Astrocyte (in vitro differentiated cells and primary cell): ENCODE measurements around the gene ROBO2. TPM values are rescaled to one million over a fixed set of nuclear protein-coding genes. Genes with fewer than 3 reads are reported as not detected.

Experiments used
- DNase-seq: peaks from one replicate; pipeline ENCODE4 v3.0.0-alpha.2; 2010; ENCODE audit warnings: low read depth
- FAIRE-seq: peaks from 2 replicates; lab custom pipeline; 2011; peaks lifted over from hg19 to GRCh38; lab: Jason Lieb, UNC
- H2AFZ ChIP-seq: 2 replicates; pipeline ENCODE4 v1.6.0; 2012; ENCODE audit warnings: low read depth, low read length, inconsistent platforms
- H3K27ac ChIP-seq: 2 replicates; pipeline ENCODE4 v1.5.1; 2011; ENCODE audit warnings: low read depth, low read length, inconsistent platforms
- H3K27me3 ChIP-seq: 2 replicates; pipeline ENCODE4 v1.6.0; 2011; ENCODE audit warnings: low read length, inconsistent platforms; ENCODE audit not compliant: insufficient read depth
- H3K36me3 ChIP-seq: 2 replicates; pipeline ENCODE4 v1.5.1; 2011; ENCODE audit warnings: low read length, inconsistent platforms; ENCODE audit not compliant: insufficient read depth
- H3K4me1 ChIP-seq: 2 replicates; pipeline ENCODE4 v1.5.1; 2011; ENCODE audit warnings: low read length, inconsistent platforms; ENCODE audit not compliant: insufficient read depth
- H3K4me2 ChIP-seq: 2 replicates; pipeline ENCODE4 v1.6.0; 2012; ENCODE audit warnings: low read length, inconsistent platforms
- H3K4me3 ChIP-seq: 2 replicates; pipeline ENCODE4 v1.5.1; 2011; ENCODE audit warnings: low read depth, mild to moderate bottlenecking, low read length, inconsistent platforms; ENCODE audit not compliant: insufficient read depth
- H3K79me2 ChIP-seq: 2 replicates; pipeline ENCODE4 v1.6.0; 2012; ENCODE audit warnings: mild to moderate bottlenecking, low read length, inconsistent platforms; ENCODE audit not compliant: insufficient read depth
- H3K9ac ChIP-seq: 2 replicates; pipeline ENCODE4 v1.6.0; 2012; ENCODE audit warnings: mild to moderate bottlenecking, low read length, inconsistent platforms
- H3K9me3 ChIP-seq: 2 replicates; pipeline ENCODE4 v1.5.1; 2012; ENCODE audit warnings: low read depth, mild to moderate bottlenecking, low read length, inconsistent platforms; ENCODE audit not compliant: insufficient read depth
- H4K20me1 ChIP-seq: 2 replicates; pipeline ENCODE4 v1.6.0; 2012; ENCODE audit warnings: low read length, inconsistent platforms; ENCODE audit not compliant: insufficient read depth
- H3K27ac Mint-ChIP-seq: one replicate; pipeline ENCODE4 v1.8.0; 2021; ENCODE audit warnings: mild to moderate bottlenecking, mixed read lengths; ENCODE audit not compliant: unreplicated experiment
- H3K27me3 Mint-ChIP-seq: one replicate; pipeline ENCODE4 v1.8.0; 2021; ENCODE audit warnings: low read depth, mixed read lengths; ENCODE audit not compliant: unreplicated experiment
- H3K36me3 Mint-ChIP-seq: one replicate; pipeline ENCODE4 v1.8.0; 2021; ENCODE audit warnings: low read depth, mixed read lengths; ENCODE audit not compliant: unreplicated experiment
- H3K4me1 Mint-ChIP-seq: one replicate; pipeline ENCODE4 v1.8.0; 2021; ENCODE audit warnings: low read depth, mixed read lengths; ENCODE audit not compliant: unreplicated experiment
- H3K4me3 Mint-ChIP-seq: one replicate; pipeline ENCODE4 v1.8.0; 2021; ENCODE audit warnings: mild to moderate bottlenecking, moderate library complexity, mixed read lengths; ENCODE audit not compliant: unreplicated experiment
- H3K9me3 Mint-ChIP-seq: one replicate; pipeline ENCODE4 v1.8.0; 2021; ENCODE audit warnings: mild to moderate bottlenecking, mixed read lengths; ENCODE audit not compliant: unreplicated experiment
- EZH2 ChIP-seq: IDR thresholded peaks from 2 replicates; pipeline ENCODE4 v1.6.1; 2012; ENCODE audit warnings: mild to moderate bottlenecking, low read length, inconsistent platforms; ENCODE audit not compliant: insufficient read depth
- total RNA-seq: library from RNA; stranded (reverse); gene quantifications from 2 replicates; pipeline ENCODE4 v1.2.1, GENCODE V29; 2021
- TF ChIP-seq, protein P1 (sequence below): IDR thresholded peaks from 2 replicates; pipeline ENCODE4 v1.5.1; 2011; ENCODE audit warnings: low read depth, mild to moderate bottlenecking, inconsistent platforms, low read length, moderate library complexity; ENCODE audit not compliant: insufficient read depth

Gene ROBO2
- total RNA-seq, 1 donor from 2014 or later: 1.4 TPM

GRCh38 chr3:77281721-77282120 is 241.8 kb downstream of the ROBO2 start:
- Histone ChIP-seq H3K27me3 (no peaks in the 10 kb centered on the region), H3K79me2 (no peaks in the 10 kb centered on the region), H3K9ac (no peak overlapping the region), H4K20me1 (no peaks in the 10 kb centered on the region), H3K36me3 (no peaks in the 10 kb centered on the region), H3K4me3 (no peak overlapping the region), H3K4me1 (no peaks in the 10 kb centered on the region), H2AFZ (no peak overlapping the region), H3K9me3 (no peaks in the 10 kb centered on the region), H3K27ac (no peak overlapping the region), H3K4me2 (no peak overlapping the region)
- no peaks in the 10 kb centered on the region for H3K36me3 Mint-ChIP-seq
- H3K4me1 Mint-ChIP-seq: no peaks in the 10 kb centered on the region
- H3K9me3 Mint-ChIP-seq: no peaks in the 10 kb centered on the region
- DNase-seq (no peak), FAIRE-seq (no peak)
- TF ChIP-seq, protein P1, sequence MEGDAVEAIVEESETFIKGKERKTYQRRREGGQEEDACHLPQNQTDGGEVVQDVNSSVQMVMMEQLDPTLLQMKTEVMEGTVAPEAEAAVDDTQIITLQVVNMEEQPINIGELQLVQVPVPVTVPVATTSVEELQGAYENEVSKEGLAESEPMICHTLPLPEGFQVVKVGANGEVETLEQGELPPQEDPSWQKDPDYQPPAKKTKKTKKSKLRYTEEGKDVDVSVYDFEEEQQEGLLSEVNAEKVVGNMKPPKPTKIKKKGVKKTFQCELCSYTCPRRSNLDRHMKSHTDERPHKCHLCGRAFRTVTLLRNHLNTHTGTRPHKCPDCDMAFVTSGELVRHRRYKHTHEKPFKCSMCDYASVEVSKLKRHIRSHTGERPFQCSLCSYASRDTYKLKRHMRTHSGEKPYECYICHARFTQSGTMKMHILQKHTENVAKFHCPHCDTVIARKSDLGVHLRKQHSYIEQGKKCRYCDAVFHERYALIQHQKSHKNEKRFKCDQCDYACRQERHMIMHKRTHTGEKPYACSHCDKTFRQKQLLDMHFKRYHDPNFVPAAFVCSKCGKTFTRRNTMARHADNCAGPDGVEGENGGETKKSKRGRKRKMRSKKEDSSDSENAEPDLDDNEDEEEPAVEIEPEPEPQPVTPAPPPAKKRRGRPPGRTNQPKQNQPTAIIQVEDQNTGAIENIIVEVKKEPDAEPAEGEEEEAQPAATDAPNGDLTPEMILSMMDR: no peak
- TF ChIP-seq EZH2: no peak
- H3K27me3 Mint-ChIP-seq: no peaks in the 10 kb centered on the region
- no peak overlapping the region for H3K27ac Mint-ChIP-seq
- no peak overlapping the region for H3K4me3 Mint-ChIP-seq

GRCh38 chr3:77283108-77283507 is 243.2 kb downstream of the ROBO2 start:
- Mint-ChIP-seq H3K9me3 (no peaks in the 10 kb centered on the region), H3K27ac (no peak overlapping the region), H3K36me3 (no peaks in the 10 kb centered on the region), H3K4me1 (no peaks in the 10 kb centered on the region), H3K27me3 (no peaks in the 10 kb centered on the region), H3K4me3 (no peak overlapping the region)
- H3K27ac ChIP-seq: no peak overlapping the region
- H3K9me3 ChIP-seq: no peaks in the 10 kb centered on the region
- H3K27me3 ChIP-seq: no peaks in the 10 kb centered on the region
- no peak overlapping the region for H2AFZ ChIP-seq
- no peaks in the 10 kb centered on the region for H3K36me3 ChIP-seq
- no peak for FAIRE-seq
- H3K4me3 ChIP-seq: no peak overlapping the region
- no peaks in the 10 kb centered on the region for H3K4me1 ChIP-seq
- H3K4me2 ChIP-seq: no peak overlapping the region
- TF ChIP-seq EZH2: no peak
- TF ChIP-seq, protein P1: no peak
- H3K79me2 ChIP-seq: no peaks in the 10 kb centered on the region
- H4K20me1 ChIP-seq: no peaks in the 10 kb centered on the region
- no peak for DNase-seq
- H3K9ac ChIP-seq: no peak overlapping the region

GRCh38 chr3:77288348-77288747 is 248.4 kb downstream of the ROBO2 start:
- Histone ChIP-seq H3K4me1 (no peaks in the 10 kb centered on the region), H3K4me2 (no peak overlapping the region), H2AFZ (no peak overlapping the region), H4K20me1 (no peaks in the 10 kb centered on the region), H3K9ac (no peak overlapping the region), H3K9me3 (no peaks in the 10 kb centered on the region), H3K36me3 (no peaks in the 10 kb centered on the region), H3K79me2 (no peaks in the 10 kb centered on the region), H3K27ac (no peak overlapping the region), H3K4me3 (no peak overlapping the region), H3K27me3 (no peaks in the 10 kb centered on the region)
- H3K4me1 Mint-ChIP-seq: no peaks in the 10 kb centered on the region
- H3K4me3 Mint-ChIP-seq: no peak overlapping the region
- FAIRE-seq (no peak), DNase-seq (no peak)
- no peak overlapping the region for H3K27ac Mint-ChIP-seq
- H3K36me3 Mint-ChIP-seq: no peaks in the 10 kb centered on the region
- TF ChIP-seq, protein P1: no peak
- TF ChIP-seq EZH2: no peak
- H3K27me3 Mint-ChIP-seq: no peaks in the 10 kb centered on the region
- no peaks in the 10 kb centered on the region for H3K9me3 Mint-ChIP-seq
